Epithelial cell of esophagus (primary cell): ENCODE data around the gene GRK6.

Experiments used
- DNase-seq: peaks from one replicate; pipeline ENCODE4 v3.0.0; 2010; ENCODE audit warnings: low read depth
- H3K4me3 ChIP-seq: 2 replicates; pipeline ENCODE4 v1.5.1; 2011; ENCODE audit warnings: mild to moderate bottlenecking, low read length, control low read depth
- TF ChIP-seq, protein P1 (sequence below): IDR thresholded peaks from 2 replicates; pipeline ENCODE4 v1.5.1; 2011; ENCODE audit warnings: low read depth, mild to moderate bottlenecking, low read length, control low read depth, inconsistent platforms; ENCODE audit not compliant: insufficient read depth; ENCODE audit errors: missing control alignments

The GRK6 gene

DNA sequence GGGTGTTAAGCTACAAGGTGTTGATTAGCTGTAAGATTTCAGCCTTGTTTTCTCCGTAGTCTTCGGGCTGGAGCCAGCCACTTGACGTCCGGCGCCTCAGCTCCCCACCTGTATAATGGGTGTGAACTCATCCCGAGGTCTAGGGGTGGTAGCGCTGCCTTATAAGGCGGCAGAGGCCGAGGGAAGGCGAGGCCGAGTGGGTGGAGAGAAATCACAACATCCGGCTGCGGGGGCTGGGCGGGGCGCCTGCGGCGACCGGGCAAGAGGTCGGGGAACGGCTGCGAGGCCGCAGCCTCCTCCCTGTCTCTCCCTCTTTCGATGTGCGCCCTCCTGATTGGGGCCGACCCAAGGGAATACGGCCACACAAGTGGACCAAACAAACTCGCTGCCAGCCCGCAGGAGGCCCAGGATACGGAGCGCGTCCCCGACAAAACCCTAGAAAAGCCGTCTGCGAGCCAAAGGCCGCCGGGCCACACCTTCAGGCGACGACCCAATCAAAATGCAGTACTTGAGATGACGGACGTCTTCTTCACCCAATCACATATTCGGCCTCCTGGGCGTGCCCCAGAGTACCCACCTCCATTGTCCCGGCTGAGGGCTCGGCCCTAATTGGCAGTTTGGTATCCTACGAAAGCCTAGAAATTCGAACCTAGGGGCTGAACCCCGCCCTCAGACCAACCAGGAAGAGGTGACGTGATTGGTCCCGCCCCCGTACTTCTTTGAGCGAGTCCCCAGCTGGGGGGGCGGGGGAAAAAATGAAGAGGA lies 493 bp upstream of the GRK6 start:
- DNase-seq, result peak; percentile 100
- peak overlapping the region; percentile 61 for H3K4me3 ChIP-seq
- TF ChIP-seq, protein P1, sequence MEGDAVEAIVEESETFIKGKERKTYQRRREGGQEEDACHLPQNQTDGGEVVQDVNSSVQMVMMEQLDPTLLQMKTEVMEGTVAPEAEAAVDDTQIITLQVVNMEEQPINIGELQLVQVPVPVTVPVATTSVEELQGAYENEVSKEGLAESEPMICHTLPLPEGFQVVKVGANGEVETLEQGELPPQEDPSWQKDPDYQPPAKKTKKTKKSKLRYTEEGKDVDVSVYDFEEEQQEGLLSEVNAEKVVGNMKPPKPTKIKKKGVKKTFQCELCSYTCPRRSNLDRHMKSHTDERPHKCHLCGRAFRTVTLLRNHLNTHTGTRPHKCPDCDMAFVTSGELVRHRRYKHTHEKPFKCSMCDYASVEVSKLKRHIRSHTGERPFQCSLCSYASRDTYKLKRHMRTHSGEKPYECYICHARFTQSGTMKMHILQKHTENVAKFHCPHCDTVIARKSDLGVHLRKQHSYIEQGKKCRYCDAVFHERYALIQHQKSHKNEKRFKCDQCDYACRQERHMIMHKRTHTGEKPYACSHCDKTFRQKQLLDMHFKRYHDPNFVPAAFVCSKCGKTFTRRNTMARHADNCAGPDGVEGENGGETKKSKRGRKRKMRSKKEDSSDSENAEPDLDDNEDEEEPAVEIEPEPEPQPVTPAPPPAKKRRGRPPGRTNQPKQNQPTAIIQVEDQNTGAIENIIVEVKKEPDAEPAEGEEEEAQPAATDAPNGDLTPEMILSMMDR, result no peak

DNA sequence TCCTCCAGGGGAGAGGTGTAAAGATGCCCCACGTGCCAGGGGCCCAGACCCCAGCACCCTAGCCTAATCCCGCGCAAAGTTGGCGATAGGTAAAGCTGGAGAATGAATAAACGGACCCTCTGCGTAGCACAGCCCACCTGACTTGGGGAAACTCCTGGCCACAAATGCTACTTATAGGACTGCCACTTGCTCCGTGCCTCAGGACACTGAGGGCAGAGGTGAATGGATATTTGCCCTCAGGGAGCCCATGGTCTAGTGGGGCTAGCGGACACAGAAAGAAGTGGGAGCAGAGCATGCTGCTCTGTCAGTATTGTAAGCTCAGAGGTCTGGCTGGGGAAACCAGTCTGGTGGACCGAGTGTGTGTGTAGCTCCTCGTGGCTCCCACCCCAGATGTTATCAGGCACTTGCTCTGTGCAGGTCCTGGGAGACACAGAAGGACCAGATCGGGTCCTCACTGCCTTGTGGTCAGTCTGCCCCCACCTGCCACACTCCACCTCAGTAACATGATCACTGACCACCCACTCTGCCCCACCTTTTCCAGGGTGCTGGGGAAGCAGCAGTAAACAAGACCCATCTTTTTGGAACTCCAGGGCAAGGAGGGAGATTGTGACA lies 841 bp downstream of the GRK6 start:
- no peak for DNase-seq
- TF ChIP-seq, protein P1, result no peak
- peak overlapping the region; percentile 69 for H3K4me3 ChIP-seq

DNA sequence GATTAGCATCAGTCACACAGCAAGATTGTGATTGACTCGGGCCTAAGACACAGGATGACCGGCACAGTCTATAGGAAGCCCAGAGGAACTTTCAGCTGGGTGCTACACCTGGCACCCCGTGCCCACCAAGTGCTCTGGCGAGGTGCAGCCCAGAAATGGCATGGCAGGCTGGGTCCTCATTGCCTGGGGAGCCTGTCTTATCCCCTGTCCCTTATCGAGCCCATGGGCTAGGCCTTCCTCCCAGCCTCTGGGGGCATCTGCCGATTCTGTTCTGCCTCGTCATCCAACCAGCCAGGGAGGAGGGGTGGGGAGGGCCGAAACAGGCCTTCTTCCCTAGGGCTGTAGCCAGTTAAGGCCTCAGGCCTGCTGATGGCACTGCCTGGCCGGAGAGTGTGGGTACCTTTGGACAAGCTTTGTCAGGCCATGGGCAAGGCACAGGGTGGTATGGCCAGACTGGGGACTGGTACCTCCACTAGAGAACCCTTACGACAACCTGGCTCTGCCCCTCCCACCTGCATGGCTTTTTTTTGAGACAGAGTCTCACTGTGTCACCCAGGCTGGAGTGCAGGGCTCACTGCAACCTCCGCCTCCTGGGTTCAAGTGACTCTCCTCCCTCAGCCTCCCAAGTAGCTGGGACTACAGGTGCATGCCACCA lies 1.6 kb downstream of the GRK6 start:
- peak overlapping the region; percentile 69 for H3K4me3 ChIP-seq
- TF ChIP-seq, protein P1, result no peak
- DNase-seq, result no peak

DNA sequence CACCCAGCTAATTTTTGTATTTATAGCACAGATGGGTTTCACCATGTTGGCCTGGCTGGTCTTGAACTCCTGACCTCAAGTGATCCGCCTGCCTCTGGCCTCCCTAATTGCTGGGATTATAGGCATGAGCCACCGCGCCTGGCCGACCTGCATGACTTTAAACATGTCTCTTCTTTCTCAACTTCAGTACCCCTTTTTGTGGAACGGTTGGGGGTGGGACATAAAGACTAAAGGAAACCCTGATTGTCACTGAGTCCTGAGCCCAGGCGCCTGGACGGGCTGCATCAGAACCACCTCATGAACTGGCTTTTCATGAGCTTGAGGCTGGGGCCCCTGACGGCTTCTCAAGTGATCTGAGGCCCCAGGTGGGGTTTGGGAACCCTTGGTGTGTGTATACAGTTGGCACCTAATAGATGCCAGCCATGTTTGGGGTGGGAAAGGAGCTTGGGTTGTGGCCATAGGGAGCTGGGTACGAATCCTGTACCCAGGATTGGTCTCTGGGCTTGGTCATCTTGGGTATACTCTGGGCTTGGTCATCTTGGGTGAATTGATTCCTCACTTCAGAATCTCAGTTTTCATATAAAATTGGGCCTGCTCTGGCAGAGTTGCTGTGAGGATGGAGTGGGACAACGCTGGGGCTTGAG lies 2.2 kb downstream of the GRK6 start:
- TF ChIP-seq, protein P1, result no peak
- DNase-seq, result no peak
- H3K4me3 ChIP-seq, result no peak overlapping the region

DNA sequence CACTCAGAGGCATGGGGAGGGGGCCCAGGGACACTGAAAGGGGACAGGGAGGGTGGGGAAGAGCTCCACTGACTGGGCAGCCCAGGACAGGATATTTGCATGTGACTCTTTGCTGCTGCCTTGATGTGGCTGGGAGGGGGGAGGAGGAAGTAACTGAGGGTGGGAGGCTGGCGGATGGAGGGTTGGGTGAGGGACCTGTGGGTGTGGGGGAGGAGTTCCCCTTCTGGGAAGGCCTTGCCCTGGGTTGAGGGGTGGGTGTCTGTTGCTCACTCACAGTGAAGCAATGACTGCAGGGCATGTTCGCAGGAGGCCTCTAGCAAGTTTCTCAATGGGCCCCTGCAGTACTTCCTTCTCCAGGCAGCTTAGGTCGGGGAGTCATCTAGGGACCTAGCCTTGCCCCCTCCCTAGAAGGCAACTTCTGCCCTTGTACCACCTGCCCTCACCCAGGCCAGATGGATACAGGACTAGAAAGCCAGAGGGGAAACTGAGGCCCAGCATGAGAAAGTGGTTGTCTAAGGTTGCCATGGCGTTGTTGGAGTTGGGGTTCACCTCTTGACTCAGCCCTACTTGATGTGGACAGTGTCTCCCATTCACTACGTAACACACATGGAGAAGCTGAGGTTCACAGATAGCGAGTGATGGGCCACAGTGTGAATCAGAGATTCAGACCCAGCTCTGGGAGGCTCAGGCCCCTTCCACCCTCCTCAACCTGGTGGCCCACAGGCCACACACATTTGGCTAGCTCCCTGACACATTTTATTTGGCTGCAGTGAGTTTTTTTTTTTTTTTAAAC lies 3.0 kb downstream of the GRK6 start:
- TF ChIP-seq, protein P1, result no peak
- DNase-seq, result no peak
- H3K4me3 ChIP-seq, result no peak overlapping the region
